GM23248 (cell line): ENCODE data around the gene MTHFD1. TPM values are rescaled to one million over a fixed set of nuclear protein-coding genes. Genes with fewer than 3 reads are reported as not detected.
A peak's percentile ranks its signal among the peaks of the same experiment; 100 is the strongest.
"Not testable (repeated sequence)": the region's sequence is repeated elsewhere in the genome, so short reads cannot be mapped to it uniquely, and the experiment has no call there.

ENCODE experiments used
- DNase-seq: peaks from one replicate; pipeline ENCODE4 v3.0.0-alpha.2; 2015
- H2AFZ ChIP-seq: fragments of 200-600 bp; sonication (generic); 2 replicates; pipeline ENCODE4 v1.6.1; 2016; ENCODE audit warnings: antibody characterized with exemption
- H3F3A ChIP-seq: fragments of 200-600 bp; sonication (generic); 2 replicates; pipeline ENCODE4 v1.6.1; 2016; ENCODE audit warnings: mild to moderate bottlenecking, antibody characterized with exemption, mixed run types; ENCODE audit not compliant: insufficient read depth
- H3K27ac ChIP-seq: fragments of 200-600 bp; sonication (generic); 2 replicates; pipeline ENCODE4 v1.5.1; 2016; ENCODE audit warnings: mild to moderate bottlenecking
- H3K27me3 ChIP-seq: fragments of 200-600 bp; sonication (generic); replicated peaks from 2 replicates; pipeline ENCODE4 v1.6.1; 2016; ENCODE audit warnings: mild to moderate bottlenecking; ENCODE audit not compliant: insufficient read depth
- H3K36me3 ChIP-seq: fragments of 200-600 bp; sonication (generic); 2 replicates; pipeline ENCODE4 v1.6.1; 2016; ENCODE audit warnings: low read depth, mild to moderate bottlenecking
- H3K4me1 ChIP-seq: fragments of 200-600 bp; sonication (generic); 2 replicates; pipeline ENCODE4 v1.6.1; 2016; ENCODE audit warnings: mild to moderate bottlenecking; ENCODE audit not compliant: insufficient read depth
- H3K4me2 ChIP-seq: fragments of 200-600 bp; sonication (generic); one replicate; pipeline ENCODE4 v1.6.1; 2016; ENCODE audit warnings: mild to moderate bottlenecking; ENCODE audit not compliant: unreplicated experiment
- H3K4me3 ChIP-seq: fragments of 200-600 bp; sonication (generic); 2 replicates; pipeline ENCODE4 v1.5.1; 2016; ENCODE audit warnings: mild to moderate bottlenecking
- H3K79me2 ChIP-seq: fragments of 200-600 bp; sonication (generic); 2 replicates; pipeline ENCODE4 v1.6.1; 2016; ENCODE audit warnings: mild to moderate bottlenecking; ENCODE audit not compliant: insufficient read depth
- H3K9ac ChIP-seq: fragments of 200-600 bp; sonication (generic); 2 replicates; pipeline ENCODE4 v1.6.1; 2016; ENCODE audit warnings: mild to moderate bottlenecking
- H3K9me2 ChIP-seq: fragments of 200-600 bp; sonication (generic); 2 replicates; pipeline ENCODE4 v1.6.1; 2016; ENCODE audit warnings: mixed run types, mild to moderate bottlenecking, moderate library complexity; ENCODE audit not compliant: insufficient read depth
- H3K9me3 ChIP-seq: fragments of 200-600 bp; sonication (generic); one replicate; pipeline ENCODE4 v1.6.1; 2017; ENCODE audit warnings: low read depth
- H4K20me1 ChIP-seq: fragments of 200-600 bp; sonication (generic); 2 replicates; pipeline ENCODE4 v1.6.0; 2016; ENCODE audit not compliant: insufficient read depth
- EZH2 ChIP-seq: fragments of 200-600 bp; sonication (generic); IDR thresholded peaks from 2 replicates; pipeline ENCODE4 v1.6.1; 2018; ENCODE audit warnings: antibody characterized with exemption, mild to moderate bottlenecking; ENCODE audit not compliant: insufficient read depth, poor library complexity, severe bottlenecking
- EZH2phosphoT487 ChIP-seq: fragments of 200-600 bp; sonication (generic); IDR thresholded peaks from 2 replicates; pipeline ENCODE4 v1.6.1; 2018; ENCODE audit warnings: antibody characterized with exemption, moderate library complexity, mild to moderate bottlenecking, low read depth; ENCODE audit not compliant: insufficient read depth
- WGBS, 2 experiments: methylation state at CpG; one replicate each; pipeline ENCODE4 v1.1.6; 2015 to 2017; ENCODE audit warnings: low lambda C conversion rate in 2 of 2, low coverage in 1 of 2; ENCODE audit errors: missing lambda C conversion rate in 2 of 2; 5-methylcytosine and 5-hydroxymethylcytosine counted together
- in situ Hi-C: fragments of 300-500 bp; cut with MboI; formaldehyde crosslinking; loops from 2 replicates; pipeline ENCODE4 v1.15.0; 2020
- polyA plus RNA-seq: library from polyadenylated mRNA; unstranded; fragments of >200 nt; fragmentation: Nextera tagmentation; extraction: Ambion mirVana; gene quantifications from 2 replicates; pipeline ENCODE4 v1.2.1, GENCODE V29; 2016
- total RNA-seq: library from RNA; depleted of rRNA; stranded (reverse); fragments of >200 nt; shearing (Covaris generic); gene quantifications from 2 replicates; pipeline ENCODE4 v1.2.3, GENCODE V29; 2014

Gene MTHFD1
- total and polyA plus RNA-seq, 2 experiments from 2014 or later = 24.1 to 45.6 TPM

DNA sequence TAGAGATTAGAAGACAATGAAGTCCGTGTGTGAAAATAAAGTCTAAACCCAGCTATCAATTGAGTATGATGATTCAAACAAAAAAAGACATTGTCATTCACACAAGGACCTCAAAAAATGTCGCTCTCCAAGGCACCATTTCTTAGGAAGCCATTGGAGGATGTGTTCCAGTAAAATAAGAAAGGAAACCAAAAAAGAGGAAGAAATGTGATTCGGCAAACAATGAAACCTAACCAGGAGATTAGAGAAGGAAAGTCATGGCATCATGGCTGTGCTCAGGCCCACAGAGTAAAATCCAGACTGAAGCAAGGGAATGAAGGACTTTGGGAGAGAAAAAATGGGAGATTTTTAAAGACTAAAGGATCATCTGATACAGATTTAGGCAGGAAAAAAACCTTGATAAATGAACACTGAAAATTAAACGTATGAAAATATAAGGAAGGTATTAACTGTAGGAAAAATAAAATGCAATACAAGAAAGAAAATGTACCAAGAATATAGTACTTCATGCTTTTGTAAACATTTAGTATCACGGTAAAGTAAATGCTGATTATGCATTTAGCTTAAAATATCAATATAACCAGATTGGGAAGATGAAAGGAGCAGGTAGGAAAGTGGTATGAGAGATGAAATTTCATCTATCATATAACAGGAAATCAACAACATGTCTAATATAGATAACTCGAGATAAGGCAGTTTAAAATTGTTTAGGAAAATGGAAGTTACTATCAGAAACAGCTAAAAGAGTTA lies 38.2 kb upstream of the MTHFD1 start:
- Histone ChIP-seq H3K27ac (no peak overlapping the region), H3K79me2 (no peaks in the 10 kb centered on the region), H3K9me2 (no peaks in the 10 kb centered on the region), H2AFZ (no peak overlapping the region), H3K9me3 (no peaks in the 10 kb centered on the region), H3K36me3 (no peaks in the 10 kb centered on the region), H3K4me3 (no peak overlapping the region), H3K27me3 (no peaks in the 10 kb centered on the region), H3F3A (no peaks in the 10 kb centered on the region), H4K20me1 (no peaks in the 10 kb centered on the region), H3K4me1 (no peaks in the 10 kb centered on the region), H3K9ac (no peak overlapping the region), H3K4me2 (no peak overlapping the region)
- TF ChIP-seq EZH2 (no peak), EZH2phosphoT487 (no peak)
- DNase-seq = no peak
- WGBS, 2 experiments = 86 to 90% methylated on average over 6 of the region's 6 CpGs
- in situ Hi-C loops = loop anchor here (10.0 kb wide), 1 partner anchor 125 kb away; no protein-coding TSS in a partner anchor

- H3F3A ChIP-seq = peaks cover 3% of the 10 kb centered on the region; the same call in 1 of the 2 replicates
- no peak overlapping the region for H3K9ac ChIP-seq
- in situ Hi-C loops = no loop called here
- H3K9me2 ChIP-seq = no peaks in the 10 kb centered on the region
- TF ChIP-seq EZH2phosphoT487 (no peak), EZH2 (no peak)
- H3K9me3 ChIP-seq = no peaks in the 10 kb centered on the region
- peak; percentile 43 for DNase-seq
- H3K4me3 ChIP-seq = no peak overlapping the region
- H4K20me1 ChIP-seq = no peaks in the 10 kb centered on the region
- no peak overlapping the region for H3K4me2 ChIP-seq
- 62 to 72% methylated on average over 3 of the region's 3 CpGs for WGBS, 2 experiments
- H3K27ac ChIP-seq = no peak overlapping the region
- no peaks in the 10 kb centered on the region for H3K36me3 ChIP-seq
- no peak overlapping the region; the same call in 1 of the 2 replicates for H2AFZ ChIP-seq
- no peaks in the 10 kb centered on the region for H3K79me2 ChIP-seq
- peaks cover 11% of the 10 kb centered on the region; the same call in 1 of the 2 replicates for H3K4me1 ChIP-seq
- no peaks in the 10 kb centered on the region for H3K27me3 ChIP-seq
Measured at GRCh38 chr14:64363265-64363846, 24.8 kb upstream of the MTHFD1 start.

DNA sequence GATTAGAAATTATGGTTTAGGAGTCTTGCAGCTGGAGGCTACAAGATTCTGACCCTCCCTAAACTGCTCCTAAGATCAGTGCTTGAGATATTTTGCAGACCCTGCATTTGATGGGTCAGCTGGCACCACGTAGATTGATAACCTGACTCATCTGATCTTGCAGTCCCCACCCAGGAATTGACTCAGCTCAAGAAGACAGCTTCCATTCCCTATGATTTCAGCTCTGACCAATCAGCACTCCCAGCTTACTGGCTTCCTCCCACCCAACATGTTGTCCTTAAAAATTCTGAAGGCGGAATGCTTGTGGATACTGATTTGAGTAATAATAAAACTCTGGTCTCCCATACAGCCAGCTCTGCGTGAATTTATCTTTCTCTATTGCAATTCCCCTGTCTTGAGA lies 23.2 kb upstream of the MTHFD1 start:
- no peak for TF ChIP-seq EZH2phosphoT487
- TF ChIP-seq EZH2 = no peak
- H3K79me2 ChIP-seq = no peaks in the 10 kb centered on the region
- H2AFZ ChIP-seq = 0 out of 2 replicates have a peak overlapping the region, but pooled peaks have one; percentile 3
- no peaks in the 10 kb centered on the region for H3K9me3 ChIP-seq
- H3K27ac ChIP-seq = no peak overlapping the region
- peaks cover 11% of the 10 kb centered on the region; the same call in 1 of the 2 replicates for H3K4me1 ChIP-seq
- H3K9ac ChIP-seq = no peak overlapping the region
- in situ Hi-C loops = no loop called here
- H3K36me3 ChIP-seq = no peaks in the 10 kb centered on the region
- no peaks in the 10 kb centered on the region for H4K20me1 ChIP-seq
- H3K4me2 ChIP-seq = no peak overlapping the region
- H3K27me3 ChIP-seq = no peaks in the 10 kb centered on the region
- 83 to 84% methylated on average over 3 of the region's 3 CpGs for WGBS, 2 experiments
- peaks cover 3% of the 10 kb centered on the region; the same call in 1 of the 2 replicates for H3F3A ChIP-seq
- H3K4me3 ChIP-seq = no peak overlapping the region
- DNase-seq = peak; percentile 38
- H3K9me2 ChIP-seq = no peaks in the 10 kb centered on the region

GRCh38 chr14:64365358-64365889 lies 22.7 kb upstream of the MTHFD1 start:
- H3K9ac ChIP-seq, H3K27ac ChIP-seq, H3K9me2 ChIP-seq, H3F3A ChIP-seq, H3K4me3 ChIP-seq, H4K20me1 ChIP-seq, H3K4me2 ChIP-seq, H3K27me3 ChIP-seq, H3K36me3 ChIP-seq, H2AFZ ChIP-seq, H3K79me2 ChIP-seq, H3K9me3 ChIP-seq, in situ Hi-C loops: not testable (repeated sequence)
- H3K4me1 ChIP-seq = peaks cover 11% of the 10 kb centered on the region; the same call in 1 of the 2 replicates
- peak; percentile 6 for DNase-seq
- 87 to 88% methylated on average over 9 of the region's 9 CpGs for WGBS, 2 experiments
